Cardiac muscle cell (in vitro differentiated cells and primary cell): Measurements from ENCODE around the gene LINC01488. TPM values are rescaled to one million over a fixed set of nuclear protein-coding genes. Genes with fewer than 3 reads are reported as not detected.

Experiments used
- DNase-seq, 2 donors: peaks; one replicate each; pipeline versions ENCODE4 v3.0.0 to v3.0.0-alpha.2; 2010 to 2017; ENCODE audit warnings: low read depth in 1 of 2, low spot score in 1 of 2
- H3K27ac ChIP-seq: fragments of 200-600 bp; sonication (generic); 2 replicates; pipeline ENCODE4 v1.5.1; 2016
- H3K27me3 ChIP-seq: fragments of 200-600 bp; sonication (generic); 2 replicates; pipeline ENCODE4 v1.6.0; 2016; ENCODE audit warnings: control low read depth
- H3K36me3 ChIP-seq: fragments of 200-600 bp; sonication (generic); 2 replicates; pipeline ENCODE4 v1.5.1; 2016; ENCODE audit warnings: control low read depth
- H3K4me1 ChIP-seq: fragments of 200-600 bp; sonication (generic); 2 replicates; pipeline ENCODE4 v1.8.1; 2017; ENCODE audit warnings: low read depth, mild to moderate bottlenecking, mixed run types
- H3K4me3 ChIP-seq: fragments of 200-600 bp; sonication (generic); 2 replicates; pipeline ENCODE4 v1.5.1; 2016; ENCODE audit warnings: mild to moderate bottlenecking
- H3K9me3 ChIP-seq: fragments of 200-600 bp; sonication (generic); 2 replicates; pipeline ENCODE4 v1.5.1; 2017; ENCODE audit warnings: low read depth, mild to moderate bottlenecking, control low read depth
- CTCF ChIP-seq: IDR thresholded peaks from 2 replicates; pipeline ENCODE4 v1.5.1; 2012; ENCODE audit warnings: low read depth, mild to moderate bottlenecking, low read length
- polyA plus RNA-seq: library from polyadenylated mRNA; unstranded; fragments of >200 nt; fragmentation: Nextera tagmentation; extraction: Ambion mirVana; gene quantifications from 2 replicates; pipeline ENCODE4 v1.2.1, GENCODE V29; 2016
- total RNA-seq: library from RNA; depleted of rRNA; stranded (reverse); fragments of >200 nt; gene quantifications from 2 replicates; pipeline ENCODE4 v1.2.3, GENCODE V29; 2016

Gene LINC01488
- total and polyA plus RNA-seq, 2 experiments from 2014 or later: 1.1 to 1.6 TPM

DNA sequence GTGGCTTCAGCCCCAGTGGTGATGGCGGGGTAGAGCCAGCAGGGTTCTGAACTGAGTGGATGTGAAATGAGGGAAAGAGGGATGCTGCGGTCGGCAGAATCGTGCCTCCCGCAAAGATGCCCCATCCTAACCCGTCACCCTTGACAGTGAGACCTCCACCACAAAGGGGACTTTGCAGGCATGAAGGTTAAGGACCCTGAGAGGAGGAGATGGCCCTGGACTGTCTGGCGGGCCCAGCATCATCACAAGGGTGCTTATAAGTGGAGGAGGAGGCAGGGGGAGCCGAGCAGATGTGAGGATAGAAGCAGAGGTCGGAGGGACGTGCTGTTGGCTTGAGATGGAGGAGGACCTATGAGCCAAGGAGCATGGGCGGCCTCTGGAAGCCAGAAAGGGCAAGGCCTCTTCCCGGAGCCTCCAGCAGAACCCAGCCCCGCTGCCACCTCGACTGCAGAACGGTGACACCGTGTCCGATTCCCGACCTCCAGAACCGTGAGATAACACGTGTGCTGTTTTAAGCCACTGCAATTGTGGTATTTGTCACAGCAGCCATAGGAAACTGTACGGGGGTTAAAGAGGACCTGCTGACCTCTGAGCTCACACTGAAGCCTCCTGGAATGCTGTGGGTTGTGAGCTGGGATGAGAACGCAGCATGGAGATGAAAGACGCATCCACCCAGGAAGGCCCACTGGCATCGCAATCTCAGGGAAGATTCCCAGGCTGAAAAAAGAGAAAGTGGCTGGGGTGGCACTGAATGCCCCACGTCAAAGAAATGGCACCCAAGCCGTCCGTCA, 10.9 kb downstream of the LINC01488 start:
- no peak for TF ChIP-seq CTCF
- peaks cover 30% of the 10 kb centered on the region for H3K4me1 ChIP-seq
- H3K36me3 ChIP-seq: no peaks in the 10 kb centered on the region
- no peaks in the 10 kb centered on the region for H3K27me3 ChIP-seq
- no peak overlapping the region for H3K27ac ChIP-seq
- DNase-seq: no peak
- H3K4me3 ChIP-seq: no peak overlapping the region
- H3K9me3 ChIP-seq: no peaks in the 10 kb centered on the region

- H3K27ac ChIP-seq: no peak overlapping the region
- H3K4me1 ChIP-seq: peaks cover 25% of the 10 kb centered on the region
- H3K4me3 ChIP-seq: no peak overlapping the region
- H3K9me3 ChIP-seq: no peaks in the 10 kb centered on the region
- H3K36me3 ChIP-seq: no peaks in the 10 kb centered on the region
- no peaks in the 10 kb centered on the region for H3K27me3 ChIP-seq
- no peak for TF ChIP-seq CTCF
- no peak for DNase-seq
These were observed 12.7 kb downstream of the LINC01488 start for GRCh38 chr11:69493931-69494821.

- Histone ChIP-seq H3K27ac (no peak overlapping the region), H3K9me3 (no peaks in the 10 kb centered on the region), H3K4me3 (no peak overlapping the region), H3K4me1 (peaks cover 24% of the 10 kb centered on the region), H3K27me3 (no peaks in the 10 kb centered on the region), H3K36me3 (no peaks in the 10 kb centered on the region)
- no peak for TF ChIP-seq CTCF
- DNase-seq: no peak
These were observed 13.4 kb downstream of the LINC01488 start for GRCh38 chr11:69494851-69495250.

- peaks cover 22% of the 10 kb centered on the region for H3K4me1 ChIP-seq
These were observed 14.2 kb downstream of the LINC01488 start for GRCh38 chr11:69495441-69496201.

More at GRCh38 chr11:69495441-69496201, 14.2 kb downstream of the LINC01488 start:
- Histone ChIP-seq H3K9me3 (no peaks in the 10 kb centered on the region), H3K27me3 (no peaks in the 10 kb centered on the region), H3K27ac (no peak overlapping the region), H3K4me3 (no peak overlapping the region), H3K36me3 (no peaks in the 10 kb centered on the region)
- DNase-seq: no peak
- TF ChIP-seq CTCF: no peak
